Inflammatory macrophage treated with lipopolysaccharide for 4 hours (primary cell): ENCODE data around the gene CD300LB.
"Not testable (repeated sequence)": the region's sequence is repeated elsewhere in the genome, so short reads cannot be mapped to it uniquely, and the experiment has no call there.

Experiments used
- DNase-seq: peaks from one replicate; pipeline ENCODE4 v3.0.0-alpha.2; 2020

The CD300LB gene

GRCh38 chr17:74488276-74488675 is 43.0 kb downstream of the CD300LB start:
- DNase-seq = not testable (repeated sequence)

- no peak for DNase-seq
Measured at GRCh38 chr17:74485841-74486240, 45.4 kb downstream of the CD300LB start.

GRCh38 chr17:74485022-74485743 is 46.1 kb downstream of the CD300LB start:
- no peak for DNase-seq

- no peak for DNase-seq
Measured at GRCh38 chr17:74484066-74484465, 47.2 kb downstream of the CD300LB start.

GRCh38 chr17:74481621-74482020 is 49.7 kb downstream of the CD300LB start:
- no peak for DNase-seq

GRCh38 chr17:74480290-74480689 is 51.0 kb downstream of the CD300LB start:
- no peak for DNase-seq

- peak; percentile 96 for DNase-seq
Measured at GRCh38 chr17:74478420-74479100, 52.7 kb downstream of the CD300LB start.

GRCh38 chr17:74477411-74477810 is 53.9 kb downstream of the CD300LB start:
- DNase-seq = no peak

GRCh38 chr17:74475189-74475588 is 56.1 kb downstream of the CD300LB start:
- DNase-seq = no peak

GRCh38 chr17:74474043-74474792 is 57.1 kb downstream of the CD300LB start:
- DNase-seq = no peak

- DNase-seq = no peak
Measured at GRCh38 chr17:74473294-74473693, 58.0 kb downstream of the CD300LB start.

- no peak for DNase-seq
Measured at GRCh38 chr17:74472890-74473289, 58.4 kb downstream of the CD300LB start.

GRCh38 chr17:74471341-74471740 is 59.9 kb downstream of the CD300LB start:
- DNase-seq = no peak
